ENCODE results near the gene SERINC5. TPM values are rescaled to one million over a fixed set of nuclear protein-coding genes. Genes with fewer than 3 reads are reported as not detected.
A peak's percentile ranks its signal among the peaks of the same experiment; 100 is the strongest.

SERINC5 gene
- total RNA-seq, 1 experiment from 2014 or later, result 52.3 TPM

- Histone ChIP-seq H3K9ac (ENCODE audit: extremely low read depth, insufficient read length, low read length) (no peak overlapping the region), H4K5ac (ENCODE audit: insufficient read length, low read depth, low read length) (no peak overlapping the region), H2AFZ (ENCODE audit: low read length) (no peak overlapping the region), H2BK5ac (ENCODE audit: insufficient read length, low read length) (no peak overlapping the region), H2BK12ac (ENCODE audit: insufficient read length, low read depth, low read length) (no peak overlapping the region), H4K8ac (replicated peaks; ENCODE audit: insufficient read length, low read depth, low read length) (no peak overlapping the region), H3K23me2 (ENCODE audit: insufficient read length, low read depth, low read length, poor library complexity, severe bottlenecking) (no peaks in the 10 kb centered on the region), H4K91ac (ENCODE audit: insufficient read length, low read depth, low read length) (no peak overlapping the region), H3T11ph (ENCODE audit: low read length) (no peak overlapping the region), H3K9me3 (ENCODE audit: control insufficient read depth, low read depth, low read length) (no peaks in the 10 kb centered on the region), H3K18ac (ENCODE audit: insufficient read length, low read depth, low read length) (no peak overlapping the region), H2BK120ac (ENCODE audit: low read depth, low read length, poor library complexity, severe bottlenecking) (no peak overlapping the region), H3K23ac (ENCODE audit: insufficient read length, low read depth, low read length) (no peak overlapping the region), H3K4ac (ENCODE audit: low read depth, low read length) (no peak overlapping the region), H3K79me1 (ENCODE audit: insufficient read depth, low read depth, low read length, poor library complexity, severe bottlenecking) (no peaks in the 10 kb centered on the region), H2BK15ac (ENCODE audit: low read depth, low read length) (no peak overlapping the region), H3K4me2 (ENCODE audit: insufficient read depth, insufficient read length, low read length) (no peak overlapping the region), H3K4me1 (ENCODE audit: insufficient read depth, low read length) (peaks cover 9% of the 10 kb centered on the region; the same call in 1 of the 2 replicates), H2AK5ac (ENCODE audit: insufficient read length, low read length) (no peak overlapping the region), H3K27me3 (ENCODE audit: insufficient read depth, low read length) (no peaks in the 10 kb centered on the region), H2BK20ac (ENCODE audit: low read depth, low read length, poor library complexity, severe bottlenecking) (no peak overlapping the region), H4K20me1 (ENCODE audit: control insufficient read depth, insufficient read depth, insufficient read length) (no peaks in the 10 kb centered on the region), H3K27ac (ENCODE audit: insufficient read length, low read depth, low read length) (peak overlapping the region; percentile 42), H3K56ac (ENCODE audit: insufficient read length, low read depth, low read length) (no peak overlapping the region), H3K79me2 (ENCODE audit: insufficient read depth, low read length) (no peaks in the 10 kb centered on the region), H3K14ac (ENCODE audit: insufficient read depth, low read length) (no peak overlapping the region)
- peaks cover 51 to 56% of the 10 kb centered on the region in 2 experiments for H3K4me1 Mint-ChIP-seq
- no CpG with 5 or more reads among the region's 3 CpGs for WGBS (ENCODE audit: extremely low coverage, insufficient read length, low lambda C conversion rate)
- no peak for TF ChIP-seq CTCF (conservative IDR thresholded peaks at IDR 0.05)
- no peaks in the 10 kb centered on the region; the same call in 1 of the 2 replicates for H3K27me3 Mint-ChIP-seq (ENCODE audit: low read depth)
- H3K9me3 Mint-ChIP-seq, result peaks cover 0 to 5% of the 10 kb centered on the region in 2 experiments; a peak in 3 of 5 replicates
- peak overlapping the region; percentile 67 to 86 (median 78); a peak in 6 of 7 replicates for H3K27ac Mint-ChIP-seq
- no peak overlapping the region for H3K4me3 Mint-ChIP-seq
- H3K36me3 Mint-ChIP-seq (ENCODE audit: insufficient read depth in 1 of 3, low read depth in 3 of 3), result peaks cover 0 to 10% (median 5%) of the 10 kb centered on the region in 3 experiments; a peak in 3 of 7 replicates
- no peak for DNase-seq
These were observed 121.0 kb downstream of the SERINC5 start for GRCh38 chr5:80134876-80135275.

Measured in H9 (cell line).